K562 (cell line): ENCODE results near the gene PCNX4. TPM values are rescaled to one million over a fixed set of nuclear protein-coding genes. Genes with fewer than 3 reads are reported as not detected.
A peak's percentile ranks its signal among the peaks of the same experiment; 100 is the strongest.

Source experiments
- ARHGAP35 ChIP-seq: fragments of 450-650 bp; IDR thresholded peaks from 2 replicates; pipeline ENCODE4 v1.6.1; 2018; ENCODE audit not compliant: partially characterized antibody
- KAT7 ChIP-seq: sonication (generic); formaldehyde crosslinking; IDR thresholded peaks from 2 replicates; pipeline ENCODE4 v1.8.0; 2022; ENCODE audit warnings: missing genetic modification reagents, mild to moderate bottlenecking, borderline replicate concordance
- MTF1 ChIP-seq: fragments of 250-450 bp; sonication (Bioruptor Pico); IDR thresholded peaks from 2 replicates; pipeline ENCODE4 v1.9.0; 2021; ENCODE audit warnings: moderate library complexity, mild to moderate bottlenecking, inconsistent platforms, borderline replicate concordance
- NCOA6 ChIP-seq: fragments of 450-650 bp; IDR thresholded peaks from 2 replicates; pipeline ENCODE4 v1.6.1; 2017; ENCODE audit warnings: mild to moderate bottlenecking
- SOX6 ChIP-seq: fragments of 450-650 bp; IDR thresholded peaks from 2 replicates; pipeline ENCODE4 v1.6.1; 2014; ENCODE audit warnings: mild to moderate bottlenecking
- TRIM28 ChIP-seq: fragments of 450-650 bp; IDR thresholded peaks from 2 replicates; pipeline ENCODE4 v1.6.1; 2017
- ZBTB1 ChIP-seq: sonication (generic); formaldehyde crosslinking; IDR thresholded peaks from 2 replicates; pipeline ENCODE4 v1.8.1; 2023; ENCODE audit warnings: missing genetic modification reagents, low read depth, mild to moderate bottlenecking, borderline replicate concordance
- ZFP1 ChIP-seq: fragments of 450-650 bp; formaldehyde crosslinking; IDR thresholded peaks from 2 replicates; pipeline ENCODE4 v1.4.0; 2020; ENCODE audit warnings: mild to moderate bottlenecking, mixed read lengths
- ZNF77 ChIP-seq: fragments of 250-450 bp; sonication (Bioruptor Pico); IDR thresholded peaks from 2 replicates; pipeline ENCODE4 v1.5.0; 2020
- ZSCAN29 ChIP-seq: fragments of 450-650 bp; IDR thresholded peaks from 2 replicates; pipeline ENCODE4 v1.6.1; 2017
- polyA plus RNA-seq, 8 experiments: library from polyadenylated mRNA; depleted of rRNA in 4 of 8; stranded (reverse) in 5 of 8; unstranded in 3 of 8; fragments of >200 nt; fragmentation: Nextera tagmentation in 2 of 8; fragmentation: Illumina TruSeq in 1 of 8; extraction: Ambion mirVana in 2 of 8; extraction: Trizol in 1 of 8; gene quantifications; 2 replicates each; pipeline versions ENCODE4 v1.2.1 to v1.2.3, GENCODE V29; 2011 to 2014; ENCODE audit warnings: inconsistent platforms in 1 of 8, missing spikeins in 1 of 8
- total RNA-seq, 7 experiments: library from RNA; depleted of rRNA in 6 of 7; stranded (reverse); fragments of >200 nt in 6 of 7; fragmentation: Illumina TruSeq in 2 of 7; extraction: Trizol in 2 of 7; gene quantifications; 2 replicates each; pipeline versions ENCODE4 v1.2.1 to v1.2.3, GENCODE V29; 2011 to 2021; ENCODE audit warnings: low replicate concordance in 1 of 7
- TF ChIP-seq, protein P1 (sequence below): fragments of 250-450 bp; sonication (Bioruptor Pico); IDR thresholded peaks from 2 replicates; pipeline ENCODE4 v1.5.0; 2020; ENCODE audit warnings: mild to moderate bottlenecking, borderline replicate concordance

Gene PCNX4
- total and polyA plus RNA-seq, 9 of the 15 experiments (the other 6 are each of a cell fraction or from before 2014, with no cell fraction given) = 10.0 to 41.2 (median 22.4) TPM

DNA sequence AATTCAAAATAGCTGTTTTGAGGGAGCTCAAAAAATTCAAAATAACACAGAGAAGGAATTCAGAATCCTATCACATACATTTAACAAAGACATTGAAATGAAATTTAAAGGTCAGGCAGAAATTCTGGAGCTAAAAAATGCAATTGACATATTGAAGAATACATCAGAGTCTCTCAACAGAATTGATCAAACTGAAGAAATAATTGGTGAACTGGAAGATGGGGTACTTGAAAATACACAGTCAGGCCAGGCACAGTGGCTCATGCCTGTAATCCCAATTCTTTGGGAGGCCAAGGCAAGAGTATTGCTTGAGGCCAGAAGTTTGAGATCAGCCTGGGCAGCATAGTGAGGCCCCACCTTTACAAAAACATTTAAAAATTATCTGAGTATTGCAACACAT is 107.6 kb downstream of the PCNX4 start (continued):
- TF ChIP-seq, protein P1, sequence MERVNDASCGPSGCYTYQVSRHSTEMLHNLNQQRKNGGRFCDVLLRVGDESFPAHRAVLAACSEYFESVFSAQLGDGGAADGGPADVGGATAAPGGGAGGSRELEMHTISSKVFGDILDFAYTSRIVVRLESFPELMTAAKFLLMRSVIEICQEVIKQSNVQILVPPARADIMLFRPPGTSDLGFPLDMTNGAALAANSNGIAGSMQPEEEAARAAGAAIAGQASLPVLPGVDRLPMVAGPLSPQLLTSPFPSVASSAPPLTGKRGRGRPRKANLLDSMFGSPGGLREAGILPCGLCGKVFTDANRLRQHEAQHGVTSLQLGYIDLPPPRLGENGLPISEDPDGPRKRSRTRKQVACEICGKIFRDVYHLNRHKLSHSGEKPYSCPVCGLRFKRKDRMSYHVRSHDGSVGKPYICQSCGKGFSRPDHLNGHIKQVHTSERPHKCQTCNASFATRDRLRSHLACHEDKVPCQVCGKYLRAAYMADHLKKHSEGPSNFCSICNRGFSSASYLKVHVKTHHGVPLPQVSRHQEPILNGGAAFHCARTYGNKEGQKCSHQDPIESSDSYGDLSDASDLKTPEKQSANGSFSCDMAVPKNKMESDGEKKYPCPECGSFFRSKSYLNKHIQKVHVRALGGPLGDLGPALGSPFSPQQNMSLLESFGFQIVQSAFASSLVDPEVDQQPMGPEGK (CRISPR knock-in tag) = no peak
- peak; percentile 83 for TF ChIP-seq TRIM28
- TF ChIP-seq ZSCAN29 = no peak
- TF ChIP-seq MTF1 (CRISPR knock-in tag) = no peak
- no peak for TF ChIP-seq ARHGAP35
- TF ChIP-seq SOX6 = no peak
- TF ChIP-seq KAT7 = no peak
- TF ChIP-seq ZBTB1 = no peak
- no peak for TF ChIP-seq NCOA6
- no peak for TF ChIP-seq ZFP1 (CRISPR knock-in tag)
- no peak for TF ChIP-seq ZNF77 (CRISPR knock-in tag)
